IPS DF 4.7 (cell line): ENCODE measurements around the gene AFF3.

Experiments
- DNase-seq: peaks from one replicate; pipeline ENCODE4 v3.0.0-alpha.2; 2013; ENCODE audit warnings: low spot score; ENCODE audit errors: extremely low read depth

The AFF3 gene

DNA sequence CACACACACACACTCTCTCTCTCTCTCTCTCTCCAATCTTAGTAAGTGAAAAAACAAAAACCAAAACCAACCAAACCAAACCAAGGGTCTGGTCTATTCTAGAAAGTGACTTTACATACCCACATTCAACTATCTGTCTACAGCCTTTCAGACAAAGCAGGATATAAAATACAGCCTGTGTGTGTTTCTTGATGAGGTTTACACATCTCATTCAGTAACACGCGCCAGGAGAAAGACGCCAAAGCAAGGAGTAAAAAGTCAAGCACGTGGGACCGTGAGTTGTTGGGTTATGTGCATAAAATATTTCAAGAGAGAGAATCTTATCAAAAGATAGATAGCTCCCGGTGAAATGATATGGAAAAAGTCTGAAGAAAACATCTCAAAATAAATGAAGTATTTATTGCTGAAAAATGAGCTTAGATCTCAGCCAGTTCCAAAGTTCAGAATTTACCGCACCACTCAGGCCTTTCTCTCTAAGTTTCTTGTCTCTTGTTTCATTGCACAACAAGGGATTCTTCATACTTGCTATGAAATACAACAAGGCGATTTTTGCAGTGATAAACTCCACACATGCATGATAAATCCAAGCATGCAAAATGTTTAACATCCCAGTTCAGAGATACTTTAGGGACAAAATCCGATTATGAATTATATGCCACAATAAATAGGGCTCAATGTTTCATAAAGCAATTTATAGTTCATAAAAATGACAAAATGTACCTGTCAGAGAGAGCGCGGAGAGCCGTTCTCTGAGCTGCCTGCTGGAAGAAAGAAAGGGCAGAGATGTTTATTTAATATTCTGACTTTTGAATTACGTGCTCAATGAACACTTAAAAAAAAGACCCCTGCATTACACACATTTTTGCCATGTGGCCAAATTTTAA lies 493.2 kb downstream of the AFF3 start:
- no peak for DNase-seq

DNA sequence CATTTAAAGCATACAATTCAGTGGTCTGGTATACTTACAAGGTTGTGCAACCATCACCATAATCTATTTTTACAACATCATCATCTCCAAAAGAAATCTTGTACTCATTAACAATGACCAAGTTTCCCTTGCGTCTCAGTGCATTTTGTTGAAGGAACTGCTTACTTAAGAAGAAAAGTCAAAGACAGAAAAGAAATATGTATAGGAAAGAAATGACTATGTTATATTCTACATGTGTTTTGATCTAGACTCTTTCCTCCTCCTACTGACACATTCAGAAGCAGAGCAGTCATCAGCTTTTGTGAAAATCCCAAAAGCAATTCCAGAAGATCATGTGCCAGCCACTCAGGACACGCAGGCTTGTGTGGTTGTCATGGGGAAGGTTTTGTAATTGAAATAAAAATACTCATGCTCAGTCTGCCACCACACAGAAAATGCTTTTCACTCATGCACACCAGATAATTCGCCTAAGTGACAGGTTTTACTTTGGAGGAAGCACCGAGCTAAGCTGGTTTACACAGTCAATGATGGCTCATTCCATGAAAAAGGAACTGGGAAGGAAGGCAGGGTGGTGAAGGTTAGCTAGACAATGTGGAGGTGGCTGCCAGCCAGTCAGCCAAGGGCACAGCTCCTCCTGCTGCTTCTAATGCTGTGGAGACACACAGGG lies 494.1 kb downstream of the AFF3 start:
- DNase-seq: no peak

DNA sequence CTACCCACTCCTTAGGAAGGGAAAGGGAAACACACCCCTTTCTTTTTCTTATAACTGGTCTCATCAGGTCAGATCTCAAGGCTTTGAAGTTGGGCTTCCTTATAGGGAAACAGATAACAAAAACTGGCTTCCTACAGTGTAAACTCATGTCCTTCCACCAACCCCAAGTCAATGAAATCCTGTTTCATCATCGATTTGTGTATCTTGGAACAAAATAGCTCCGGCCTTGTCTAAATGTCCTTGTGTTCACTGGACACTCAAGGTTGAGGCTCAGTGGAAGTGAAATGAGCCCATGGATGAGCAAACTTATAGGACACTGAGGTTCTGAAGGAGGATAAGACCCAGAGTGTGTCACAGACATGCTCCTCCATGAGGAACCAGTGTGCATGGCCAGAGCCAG lies 496.4 kb downstream of the AFF3 start:
- no peak for DNase-seq

DNA sequence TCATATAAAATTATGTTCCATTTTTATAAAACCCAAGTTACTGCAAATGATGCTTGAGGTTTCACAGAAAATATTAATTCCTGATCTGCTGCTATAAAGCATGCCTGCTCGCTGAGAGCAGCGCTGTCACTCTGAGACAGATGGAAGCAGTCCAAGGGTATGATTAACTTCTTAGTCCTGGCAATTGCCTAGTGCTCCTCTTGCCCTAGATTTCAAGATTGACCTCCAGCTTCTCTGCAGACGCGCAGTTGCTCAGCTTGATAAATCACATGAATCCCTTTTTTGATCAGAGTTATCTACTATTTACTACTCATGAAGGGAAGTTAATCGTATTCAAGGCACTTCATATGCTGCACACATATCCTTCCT lies 498.0 kb downstream of the AFF3 start:
- no peak for DNase-seq

DNA sequence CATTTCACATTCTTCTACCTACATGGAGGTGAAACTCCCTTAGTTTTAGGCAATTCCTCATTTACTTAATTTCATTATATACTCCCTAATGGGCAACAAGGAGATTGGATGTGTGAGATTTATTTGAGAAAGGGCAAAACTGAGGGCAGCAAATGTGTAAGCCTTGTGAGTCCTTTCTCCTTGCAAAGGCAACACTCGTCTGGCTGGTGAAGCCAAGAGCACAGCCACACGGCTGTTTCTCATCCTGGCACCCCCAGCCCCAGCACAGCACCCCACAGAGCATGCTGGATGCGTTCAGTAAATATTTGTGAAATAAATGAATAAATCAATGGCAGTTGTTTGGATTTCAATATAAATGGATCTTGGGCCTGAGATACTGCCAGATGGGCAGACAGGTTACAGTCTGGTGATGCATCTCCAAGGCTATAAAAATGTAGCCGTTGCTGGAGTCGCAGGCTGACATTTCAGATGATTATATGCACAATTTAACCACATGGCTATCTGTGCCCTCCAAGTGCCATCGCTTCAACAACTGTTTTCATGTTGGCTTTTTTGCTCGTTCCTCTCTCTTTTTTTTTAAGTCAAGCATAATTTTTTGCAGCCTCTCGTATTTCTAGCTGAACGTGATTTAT lies 498.5 kb downstream of the AFF3 start:
- DNase-seq: no peak

DNA sequence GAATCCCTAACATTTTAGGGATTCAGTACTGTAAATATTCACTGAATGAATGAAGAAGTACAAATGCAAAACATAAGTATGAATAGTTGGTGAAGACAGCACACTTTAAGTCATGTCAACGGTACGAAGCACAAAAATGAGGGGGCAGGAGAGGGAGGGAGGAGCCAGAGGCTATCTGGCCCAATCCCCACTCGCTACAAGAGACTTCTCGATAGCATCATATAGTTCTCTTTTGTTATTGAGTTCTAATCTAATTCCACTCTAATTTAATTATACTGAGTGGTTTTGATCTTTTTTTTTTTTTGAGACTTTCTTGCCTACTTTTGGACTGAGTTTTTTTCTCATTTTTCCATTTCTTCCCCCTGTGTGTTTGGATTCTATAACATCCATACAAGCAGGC lies 500.4 kb downstream of the AFF3 start:
- DNase-seq: no peak

DNA sequence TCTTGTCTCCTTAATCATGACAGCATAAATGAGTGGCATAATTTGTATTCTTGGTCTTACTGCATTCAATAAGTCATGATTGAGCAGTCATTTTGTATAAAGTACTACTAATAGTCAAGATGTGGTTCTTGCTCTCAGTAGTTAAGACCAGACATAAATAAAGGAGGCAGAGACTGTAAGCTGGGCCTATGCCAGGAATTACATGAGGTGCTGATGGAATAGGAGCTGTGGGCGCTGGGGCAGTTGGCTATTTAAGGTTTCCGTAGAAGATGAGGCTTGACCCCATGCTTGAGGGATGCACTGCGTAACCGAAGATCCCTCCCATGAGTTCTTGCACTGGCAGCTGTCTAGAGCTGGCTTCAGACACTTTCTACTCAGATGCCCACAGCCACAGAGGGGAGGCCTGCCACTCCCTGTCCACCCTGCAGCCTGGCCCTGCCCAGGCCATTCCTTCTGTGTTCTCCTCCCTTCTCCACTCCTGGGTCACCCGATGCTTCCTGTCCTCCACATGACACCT lies 501.7 kb downstream of the AFF3 start:
- DNase-seq: no peak

DNA sequence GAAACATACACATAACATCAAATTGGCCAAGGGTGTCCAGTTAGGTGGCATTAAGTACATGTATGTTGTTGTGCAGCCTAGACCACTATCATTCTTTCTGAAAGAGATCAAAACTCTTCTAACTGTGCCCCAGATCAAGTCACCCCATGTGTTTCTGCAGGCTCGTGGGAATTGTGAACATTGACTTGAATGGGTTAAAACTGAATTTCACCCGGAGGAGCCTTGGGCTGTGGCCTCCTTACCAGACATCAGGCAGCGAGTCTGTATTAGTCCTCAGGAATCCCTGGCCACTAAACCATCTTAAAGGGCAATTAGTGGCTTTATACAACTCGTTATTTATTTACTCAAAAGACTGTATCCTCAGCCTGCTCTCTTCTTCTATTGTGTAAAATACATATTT lies 503.6 kb downstream of the AFF3 start:
- no peak for DNase-seq

DNA sequence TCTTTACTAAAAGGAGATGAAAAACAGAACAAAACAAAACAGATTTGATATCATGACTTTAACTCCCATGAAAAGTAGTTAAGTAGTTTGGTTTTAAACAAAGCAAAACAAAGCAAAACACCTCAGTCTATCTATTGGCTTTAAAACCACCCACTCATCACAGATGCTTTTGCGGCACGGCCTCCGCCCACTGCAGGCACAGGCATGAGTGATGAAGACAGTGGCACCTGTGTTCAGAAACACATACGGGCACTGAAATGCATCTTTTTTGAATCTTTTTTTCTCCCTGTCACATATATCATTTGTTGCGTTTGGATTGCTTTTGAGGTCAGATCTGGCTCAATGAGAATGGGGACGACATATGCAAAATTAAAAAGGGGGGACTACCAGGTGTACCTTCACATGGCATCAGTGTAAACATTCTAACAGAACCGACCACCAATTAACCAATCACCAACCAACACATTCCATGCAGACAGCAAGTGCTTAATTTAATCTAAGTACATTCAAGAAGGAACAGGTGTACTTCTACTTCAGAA lies 505.2 kb downstream of the AFF3 start:
- no peak for DNase-seq

DNA sequence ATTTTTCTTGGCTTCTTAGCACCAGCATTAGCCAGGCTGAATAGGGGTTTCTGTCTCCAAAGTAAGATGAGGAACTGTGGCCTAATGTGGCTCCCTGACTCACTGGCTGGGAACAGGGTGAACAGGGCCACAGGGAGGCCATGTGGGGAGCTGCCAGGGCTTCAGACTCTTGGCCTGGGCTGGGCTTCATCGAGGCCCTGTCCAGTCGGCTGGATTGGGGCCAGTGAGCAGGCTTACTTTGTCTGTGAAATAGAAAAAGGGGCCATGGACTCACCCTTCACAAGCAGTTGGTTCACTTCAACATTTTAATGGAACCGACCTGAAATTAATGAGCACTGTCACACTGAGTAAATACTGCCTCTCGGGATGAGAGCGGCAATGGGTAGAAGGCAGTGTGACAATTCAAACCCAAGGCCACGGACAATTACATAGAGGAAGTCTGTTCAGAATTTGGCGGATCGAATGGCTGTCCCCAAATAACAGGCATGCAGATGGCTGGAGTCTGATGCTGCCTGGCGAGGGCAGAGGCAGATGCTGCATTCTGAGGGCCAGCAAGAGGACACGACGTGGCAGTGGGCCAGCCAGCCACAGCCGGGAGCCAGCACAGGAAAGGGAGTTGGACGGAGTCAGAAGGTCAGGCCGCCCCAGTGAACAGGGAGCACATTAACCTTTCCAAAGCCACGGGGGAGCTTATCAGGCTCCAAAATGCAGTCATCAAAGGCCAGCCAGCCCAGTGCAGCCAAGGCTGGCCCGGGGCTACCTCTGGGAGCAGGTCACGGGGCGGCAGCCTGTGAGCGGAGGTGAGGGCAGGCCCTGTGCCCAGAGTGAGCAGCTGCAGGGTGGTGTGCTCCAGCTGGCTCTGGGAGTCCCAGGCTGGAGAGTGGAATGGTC lies 506.0 kb downstream of the AFF3 start:
- DNase-seq: no peak

DNA sequence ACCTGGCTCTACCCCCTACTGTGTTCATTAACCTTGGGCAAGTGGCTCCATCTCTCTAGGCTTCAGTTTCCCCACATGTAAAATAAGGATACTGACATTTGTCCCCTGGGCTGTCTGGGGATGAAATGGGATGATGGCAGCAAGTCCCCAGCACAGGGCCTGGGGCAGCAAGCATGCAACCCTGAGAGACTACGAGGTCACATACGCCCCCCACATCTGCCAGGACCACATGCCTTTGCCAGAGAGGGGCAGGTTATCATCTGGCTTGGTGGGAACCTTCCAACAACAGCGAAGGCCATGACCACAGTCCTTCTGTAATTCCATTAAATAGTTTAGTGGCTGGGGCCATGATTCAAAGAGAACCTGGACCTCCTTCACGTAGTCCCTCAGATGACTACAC lies 506.7 kb downstream of the AFF3 start:
- no peak for DNase-seq

DNA sequence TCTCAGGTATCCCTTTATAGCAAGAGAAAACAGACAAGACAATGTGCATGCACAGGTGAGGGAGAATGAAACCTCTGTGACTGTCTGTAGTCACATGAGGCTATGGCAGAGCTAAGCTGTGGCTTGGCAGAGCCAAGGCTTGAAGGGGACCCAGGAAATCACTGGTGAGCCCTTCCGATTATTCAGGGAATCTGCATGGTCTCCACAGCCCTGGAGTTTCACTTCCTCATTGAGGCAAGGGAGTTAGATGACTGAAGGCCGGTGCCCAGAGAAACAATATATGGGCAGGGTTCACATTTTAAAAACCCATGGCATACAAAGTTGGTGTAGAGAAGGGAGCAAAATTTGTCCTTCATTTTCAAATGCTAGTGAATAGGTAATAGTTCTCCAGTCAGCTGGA lies 508.2 kb downstream of the AFF3 start:
- DNase-seq: no peak

DNA sequence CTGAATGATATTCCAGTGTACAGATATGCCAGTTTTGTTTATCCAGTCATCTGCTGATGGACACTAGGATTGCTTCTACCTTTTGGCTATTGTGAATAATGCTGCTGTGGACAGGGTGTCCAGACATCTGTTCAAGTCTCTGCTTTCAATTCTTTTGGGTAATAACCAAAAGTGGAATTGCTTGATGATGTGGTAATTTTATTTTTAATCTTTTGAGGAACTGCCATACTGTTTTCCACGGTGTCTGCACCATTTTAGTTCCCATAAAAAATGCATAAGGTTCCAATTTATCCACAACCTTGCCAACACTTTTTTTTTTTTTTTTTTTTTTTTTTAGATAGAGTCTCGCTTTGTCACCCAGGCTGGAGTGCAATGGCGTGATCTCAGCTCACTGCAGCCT lies 510.7 kb downstream of the AFF3 start:
- no peak for DNase-seq

DNA sequence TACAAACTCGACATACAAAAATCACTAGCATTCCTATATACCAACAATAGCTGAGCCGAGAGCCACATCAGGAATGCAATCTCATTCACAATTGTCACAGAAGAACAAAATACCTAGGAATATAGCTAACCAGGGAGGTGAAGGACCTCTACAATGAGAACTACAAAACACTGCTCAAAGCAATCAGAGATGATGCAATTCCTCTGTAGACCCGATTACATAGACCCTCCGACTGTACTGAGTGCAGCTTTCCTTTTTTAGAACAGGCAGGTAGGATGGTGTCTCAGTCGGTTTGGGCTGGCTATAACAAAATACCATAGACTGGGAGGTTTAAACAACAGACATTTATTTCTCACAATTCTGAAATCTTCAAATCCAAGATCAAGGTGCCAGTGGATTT lies 513.1 kb downstream of the AFF3 start:
- DNase-seq: no peak

DNA sequence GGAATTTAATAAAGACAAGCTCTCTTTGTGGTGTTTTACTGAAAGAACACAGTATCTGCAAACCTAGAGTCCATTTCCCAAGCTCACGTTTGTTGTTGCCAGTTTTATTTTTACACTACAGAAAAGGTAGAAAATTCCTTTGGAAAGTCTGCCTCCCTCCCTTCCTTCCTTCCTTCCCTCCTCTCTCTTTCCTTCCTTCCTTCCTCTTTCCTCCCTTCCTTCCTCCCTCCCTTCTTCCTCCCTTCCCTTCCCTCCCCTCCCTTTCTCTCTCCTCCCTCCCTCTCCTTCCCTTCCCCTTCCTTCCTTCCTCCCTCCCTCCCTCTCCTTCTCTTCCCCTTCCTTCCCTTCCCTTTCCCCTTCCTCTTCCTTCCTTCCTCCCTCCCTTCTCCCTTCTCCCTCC lies 516.2 kb downstream of the AFF3 start:
- no peak for DNase-seq

DNA sequence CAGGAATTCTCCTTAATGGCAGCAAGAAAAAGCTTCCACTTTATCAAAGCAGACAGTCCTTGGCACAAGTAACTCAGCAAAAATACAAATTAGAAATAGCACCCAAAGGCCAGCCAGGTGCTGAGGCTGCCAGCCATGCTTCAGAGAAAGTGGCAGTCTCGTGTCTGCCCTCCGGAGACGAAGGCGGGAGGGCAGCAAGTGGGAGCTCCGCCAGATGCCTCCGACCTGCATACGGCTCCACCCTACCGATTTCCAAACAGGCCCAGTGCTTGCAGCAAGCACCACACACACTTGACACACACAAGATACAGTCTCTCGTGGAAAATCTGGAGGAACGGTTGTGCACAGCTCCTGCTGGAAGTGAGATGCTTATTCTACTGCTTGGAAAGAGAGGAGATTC lies 517.7 kb downstream of the AFF3 start:
- DNase-seq: no peak

DNA sequence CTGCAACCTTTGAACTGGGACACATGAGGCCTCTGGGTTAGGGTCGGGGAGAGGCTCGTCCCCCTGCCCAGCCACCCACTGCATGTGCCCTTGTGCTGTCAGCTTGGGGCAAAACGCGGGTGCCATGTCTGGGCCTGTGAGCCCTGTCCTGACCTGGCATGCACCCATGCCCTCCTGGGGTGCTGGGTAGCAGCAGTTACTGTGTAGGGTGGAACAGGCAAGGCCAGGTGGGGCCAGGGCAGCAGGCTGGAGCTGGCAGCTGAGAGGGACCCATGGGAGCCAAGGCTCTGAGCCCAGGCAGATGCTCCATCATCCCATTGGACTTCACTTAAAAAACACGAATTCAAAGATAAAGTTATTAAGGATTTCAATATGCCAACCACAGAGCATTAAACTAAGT lies 518.8 kb downstream of the AFF3 start:
- DNase-seq: no peak

DNA sequence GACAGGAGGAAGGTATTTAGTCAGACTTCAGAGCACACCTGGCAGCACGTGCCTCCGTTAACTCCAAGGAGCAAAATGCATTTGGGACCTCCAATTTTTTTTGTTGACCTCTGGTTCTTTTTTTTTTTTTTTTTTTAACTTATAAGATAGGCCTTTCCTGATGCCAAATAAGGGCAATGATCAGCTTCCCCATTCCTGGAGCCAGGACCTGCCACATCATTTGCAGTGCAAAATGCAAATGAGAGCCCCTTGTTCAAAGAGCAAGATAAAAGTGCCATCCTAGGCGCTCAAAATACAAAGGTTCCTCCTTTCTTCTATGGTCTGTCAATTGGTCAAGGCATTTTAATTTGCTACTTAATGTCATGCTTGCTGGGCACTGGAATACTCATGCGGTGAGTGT lies 519.4 kb downstream of the AFF3 start:
- no peak for DNase-seq

DNA sequence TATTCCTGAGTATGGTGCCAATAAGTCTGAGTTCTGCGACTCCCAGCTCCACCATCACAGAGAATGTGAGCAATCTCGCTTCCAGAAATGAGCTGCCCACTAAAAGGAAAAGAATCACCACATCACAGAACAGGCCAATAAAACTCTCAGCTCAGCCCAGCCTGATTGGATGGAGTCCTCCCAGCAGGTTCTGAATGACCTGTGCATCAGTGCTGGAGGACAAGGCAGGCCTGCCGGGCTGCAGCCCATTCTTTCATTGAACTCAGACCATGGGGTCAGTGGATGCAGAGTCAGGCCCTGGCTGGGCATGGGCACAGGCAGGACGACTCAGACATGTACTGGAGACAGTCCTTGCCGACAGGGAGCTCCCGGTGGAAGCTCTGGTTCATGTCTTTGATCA lies 519.9 kb downstream of the AFF3 start:
- no peak for DNase-seq

DNA sequence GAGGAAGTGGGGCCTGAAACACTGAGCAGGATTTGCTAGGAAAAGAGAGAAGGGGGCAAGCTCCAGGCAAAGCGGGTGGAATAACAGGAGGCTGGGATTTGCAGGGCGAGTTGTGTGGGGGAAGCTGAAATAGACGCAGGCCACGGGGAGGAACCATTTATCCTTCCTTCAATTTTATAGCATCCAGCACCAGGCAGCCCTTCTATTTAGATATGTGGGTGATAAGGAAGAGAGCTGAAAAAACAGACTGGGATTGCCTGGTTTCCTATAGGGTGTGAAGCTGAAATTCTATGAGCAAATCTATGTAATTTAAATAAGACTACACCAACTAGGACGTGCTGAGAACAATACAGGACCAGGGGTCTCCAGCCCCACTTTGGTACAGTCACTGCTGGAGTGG lies 520.6 kb downstream of the AFF3 start:
- no peak for DNase-seq

DNA sequence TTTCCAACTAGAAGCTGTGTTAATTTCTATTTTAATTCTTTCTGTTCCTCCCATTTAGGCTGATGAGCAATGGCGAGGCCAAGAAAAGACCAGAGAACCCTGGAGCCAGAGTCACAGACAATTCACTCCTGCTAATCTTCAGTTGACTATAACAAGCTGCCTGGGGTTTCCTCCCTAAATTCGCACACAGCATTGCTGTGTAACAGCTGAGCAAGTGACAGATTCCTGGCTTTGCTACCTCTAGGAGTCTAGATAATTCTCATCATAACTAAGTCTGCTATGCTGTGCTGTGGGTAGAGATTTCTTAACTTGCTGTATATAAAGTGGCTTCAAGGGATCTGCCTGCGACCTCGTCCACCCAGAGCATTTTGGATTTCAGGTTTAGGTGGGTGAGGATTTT lies 521.3 kb downstream of the AFF3 start:
- no peak for DNase-seq
